ENCODE measurements around the gene PRAMEF20.

- TF ChIP-seq POLR2AphosphoS5 (IDR thresholded peaks at IDR 0.05; ENCODE audit: borderline replicate concordance, low read depth, low read length), result no peak
- TF ChIP-seq EZH2 (IDR thresholded peaks at IDR 0.05), result no peak
These were observed 52.4 kb downstream of the PRAMEF20 start for GRCh38 chr1:13462682-13463081.
